NK-92 (cell line): ENCODE results near the gene JUND.

Experiments
- DNase-seq: peaks from one replicate; lab custom pipeline; 2025; ENCODE audit not compliant: unreplicated experiment; lab: John Stamatoyannopoulos, UW

JUND gene

GRCh38 chr19:18291019-18291524 is 9.7 kb upstream of the JUND start:
- no peak for DNase-seq

DNA sequence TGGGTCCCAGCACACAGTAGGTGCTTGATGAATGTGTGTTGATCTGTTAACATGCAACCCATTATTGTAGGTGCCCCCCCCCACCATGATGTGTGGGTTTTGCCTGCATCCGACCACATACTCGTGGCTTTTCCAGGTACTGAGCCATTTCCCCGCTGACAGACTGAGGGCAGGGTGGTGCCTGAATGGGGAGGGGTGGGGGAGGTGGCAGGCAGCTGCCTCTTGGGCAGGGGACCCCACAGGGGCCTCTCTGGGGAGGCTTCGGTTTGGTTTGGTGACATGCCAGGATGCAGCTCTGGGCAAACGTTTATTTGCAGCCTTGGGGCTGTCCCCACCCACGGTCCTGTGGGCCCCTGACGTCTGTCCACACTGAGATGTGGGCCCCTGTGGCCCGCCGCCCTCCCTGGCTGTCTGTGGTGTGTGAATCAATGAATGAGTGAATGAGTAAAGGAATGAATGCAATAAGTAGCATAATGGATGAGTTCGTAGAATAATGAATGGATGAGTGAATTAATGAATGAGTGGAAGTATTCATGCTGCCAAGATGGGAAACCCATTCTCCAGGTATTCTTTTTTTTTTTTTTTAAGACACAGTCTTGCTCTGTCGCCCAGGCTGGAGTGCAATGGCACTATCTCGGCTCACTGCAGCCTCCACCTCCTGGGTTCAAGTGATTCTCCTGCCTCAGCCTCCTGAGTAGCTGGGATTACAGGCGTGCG is 9.0 kb upstream of the JUND start:
- no peak for DNase-seq

DNA sequence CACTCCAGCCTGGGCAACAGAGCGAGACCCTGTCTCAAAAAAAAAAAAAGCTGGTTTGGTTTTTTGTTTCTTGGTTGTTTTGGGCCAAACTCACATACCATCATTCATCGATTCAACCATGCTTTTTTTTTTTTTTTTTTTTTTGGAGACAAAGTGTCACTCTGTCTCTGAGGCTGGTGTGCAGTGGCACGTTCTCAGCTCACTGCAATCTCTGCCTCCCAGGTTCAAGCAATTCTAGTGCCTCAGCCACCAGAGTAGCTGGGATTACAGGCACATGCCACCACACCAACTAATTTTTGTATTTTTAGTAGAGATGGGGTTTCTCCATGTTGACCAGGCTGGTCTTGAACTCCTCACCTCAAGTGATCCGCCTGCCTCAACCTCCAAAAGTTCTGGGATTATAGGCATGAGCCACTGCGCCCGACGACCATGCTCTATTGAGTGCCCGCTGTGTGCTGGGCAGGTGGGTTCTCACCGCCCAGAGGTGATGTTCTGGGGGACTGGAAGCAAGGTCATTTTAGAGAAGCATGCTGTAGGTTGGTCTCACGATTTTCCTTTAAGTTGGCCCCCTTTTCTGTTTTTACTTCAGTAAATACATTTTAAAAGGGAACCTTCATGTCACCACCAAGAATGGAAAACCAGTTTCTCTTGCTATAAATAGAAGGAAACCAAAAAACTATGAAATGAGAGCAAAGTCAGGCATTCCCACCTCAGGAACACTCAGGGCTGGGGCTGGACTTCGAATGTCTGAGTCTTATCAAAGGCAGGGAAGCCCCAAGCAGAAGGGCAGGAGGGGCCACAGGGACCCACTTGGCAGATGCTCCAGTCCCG is 8.3 kb upstream of the JUND start:
- DNase-seq = no peak

GRCh38 chr19:18287836-18288772 is 6.7 kb upstream of the JUND start:
- DNase-seq = no peak

- DNase-seq = no peak
Measured at GRCh38 chr19:18286973-18287635, 5.7 kb upstream of the JUND start.

- DNase-seq = no peak
Measured at GRCh38 chr19:18284712-18285360, 3.4 kb upstream of the JUND start.

- DNase-seq = no peak
Measured at GRCh38 chr19:18283338-18283737, 1.9 kb upstream of the JUND start.

- DNase-seq = no peak
Measured at GRCh38 chr19:18282788-18283141, 1.3 kb upstream of the JUND start.

DNA sequence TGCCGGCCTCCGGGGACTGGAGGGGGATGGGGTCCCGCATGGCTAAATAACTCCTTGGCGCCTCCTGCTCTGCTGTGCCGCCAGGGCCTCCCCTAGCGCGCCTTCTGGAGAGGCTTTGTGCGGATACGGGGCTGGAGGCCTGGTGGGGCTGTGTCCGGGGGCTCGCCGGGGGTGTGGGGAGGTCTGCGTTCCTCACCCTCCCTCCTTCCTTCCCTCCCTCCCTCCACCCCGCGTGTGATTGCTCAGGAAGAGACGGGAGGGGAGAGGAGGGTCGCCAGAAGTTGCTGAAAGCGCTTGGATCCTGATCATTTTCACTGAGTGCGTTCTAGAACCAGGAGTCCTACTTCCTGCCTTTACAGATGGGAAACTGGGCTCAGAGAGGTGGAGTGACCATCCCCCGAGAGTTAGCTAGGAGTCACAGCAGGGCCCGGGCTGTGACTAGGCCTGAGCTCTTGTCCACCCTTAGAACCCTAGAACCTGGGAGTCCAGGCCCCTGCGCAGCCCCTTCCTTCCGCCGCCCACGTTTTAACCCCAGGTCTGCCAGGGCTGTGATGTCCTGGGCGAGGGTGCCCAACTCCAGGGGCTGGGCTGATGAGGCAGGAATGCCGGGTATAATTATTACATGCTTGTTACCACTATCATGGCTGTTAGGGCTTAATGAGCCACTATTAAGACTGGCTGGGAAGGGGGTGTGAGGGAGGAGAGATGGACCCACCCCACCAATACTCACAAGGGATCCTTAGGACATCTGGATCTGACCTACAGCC is 782 bp upstream of the JUND start:
- no peak for DNase-seq

DNA sequence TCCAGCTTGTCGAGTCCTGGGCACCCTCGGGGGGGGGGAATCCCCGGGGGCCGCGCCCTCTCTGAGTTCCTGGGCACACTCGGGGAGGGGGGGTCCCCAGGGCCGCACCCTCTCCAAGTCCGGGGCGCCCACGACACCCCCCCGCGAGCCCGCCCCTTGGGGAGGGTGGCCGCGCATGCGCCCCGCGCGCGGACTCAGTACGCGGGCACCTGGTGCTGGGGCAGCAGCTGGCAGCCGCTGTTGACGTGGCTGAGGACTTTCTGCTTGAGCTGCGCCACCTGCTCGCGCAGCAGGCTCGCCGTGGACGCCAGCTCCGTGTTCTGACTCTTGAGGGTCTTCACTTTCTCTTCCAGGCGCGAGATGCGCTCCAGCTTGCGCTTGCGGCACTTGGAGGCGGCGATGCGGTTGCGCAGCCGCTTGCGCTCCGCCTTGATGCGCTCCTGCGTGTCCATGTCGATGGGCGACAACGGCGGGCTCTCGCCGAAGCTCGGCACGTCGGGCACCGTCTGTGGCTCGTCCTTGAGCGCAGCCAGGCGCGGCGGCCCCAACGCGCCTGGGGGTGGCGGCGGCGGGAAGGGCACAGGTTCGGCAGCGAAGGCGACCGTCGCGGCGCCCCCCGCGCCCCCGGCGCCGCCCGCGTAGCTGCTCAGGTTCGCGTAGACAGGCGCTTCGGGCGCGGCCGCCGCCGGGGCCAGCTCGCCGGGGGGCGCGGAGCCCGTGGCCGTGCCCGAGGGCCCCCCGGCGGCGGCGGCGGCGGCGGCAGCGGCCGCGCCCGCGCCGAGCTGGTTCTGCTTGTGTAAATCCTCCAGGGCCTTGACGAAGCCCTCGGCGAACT is 958 bp downstream of the JUND start:
- no peak for DNase-seq

DNA sequence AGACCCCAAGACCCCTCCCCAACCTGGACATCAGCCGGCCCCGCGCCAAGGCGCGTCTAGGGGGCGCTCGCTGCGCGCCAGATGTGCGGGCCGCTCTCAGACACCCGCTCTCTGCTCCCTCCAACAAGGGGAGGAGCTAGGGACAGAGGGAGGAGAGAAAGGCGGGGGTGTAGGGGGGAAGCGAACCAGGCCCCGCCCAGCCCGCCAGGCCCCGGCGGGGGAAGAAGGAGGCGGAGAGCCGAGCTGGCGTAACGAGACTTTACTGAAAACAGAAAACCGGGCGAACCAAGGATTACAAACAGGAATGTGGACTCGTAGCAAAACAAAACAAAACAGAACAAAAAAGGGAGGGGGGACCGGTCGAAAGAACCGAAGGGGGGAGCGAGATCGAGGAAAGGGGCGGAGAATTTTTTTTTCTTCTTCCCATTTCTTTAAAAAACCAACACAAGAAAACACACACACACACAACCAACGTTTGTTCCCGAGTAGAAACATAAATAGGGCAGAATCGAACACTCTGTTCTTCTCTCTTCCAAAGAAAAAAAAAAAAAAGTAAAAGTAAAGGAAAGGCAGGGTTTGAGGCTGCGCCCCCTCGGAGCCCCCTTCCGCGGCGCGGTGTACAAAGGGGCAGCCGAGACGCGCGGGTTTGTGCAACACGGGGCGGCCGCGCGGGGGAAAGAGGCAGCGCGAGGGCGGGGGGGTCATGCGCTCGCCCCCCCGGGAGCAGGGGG is 1.7 kb downstream of the JUND start:
- peak; percentile 56 for DNase-seq

GRCh38 chr19:18279266-18279515 is 2.2 kb downstream of the JUND start:
- DNase-seq = no peak

GRCh38 chr19:18278521-18279265 is 2.7 kb downstream of the JUND start:
- DNase-seq = no peak

DNA sequence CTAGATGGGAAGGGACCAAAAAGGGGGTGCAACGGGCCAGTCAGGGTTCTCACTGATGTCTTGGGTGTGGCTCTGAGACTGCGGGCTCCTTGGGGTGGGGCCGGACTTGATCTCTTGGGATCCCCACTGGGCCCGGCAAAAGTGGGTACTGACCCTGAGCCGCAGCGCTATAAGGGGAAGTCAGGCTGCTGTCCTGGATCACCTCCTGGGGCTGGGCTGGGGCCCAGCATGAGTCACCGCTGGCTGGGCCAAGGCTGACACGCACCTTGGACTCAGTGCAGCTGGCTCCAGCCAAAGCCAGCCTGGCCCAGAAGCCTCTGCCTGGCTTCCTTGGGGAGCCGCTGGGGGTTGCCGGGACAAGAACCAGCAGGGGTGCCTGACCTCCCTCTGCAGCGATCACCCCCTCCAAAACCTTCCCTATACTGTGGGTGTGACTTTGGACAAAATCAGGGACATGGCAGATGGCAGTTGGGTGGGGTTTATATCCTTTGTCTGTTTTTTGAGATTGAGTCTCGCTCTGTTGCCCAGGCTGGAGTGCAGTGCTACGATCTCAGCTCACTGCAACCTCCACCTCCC is 6.6 kb downstream of the JUND start:
- no peak for DNase-seq

- DNase-seq = no peak
Measured at GRCh38 chr19:18274219-18274780, 7.1 kb downstream of the JUND start, which contains the start of gene IQCN. Gene IQCN, minus strand, starts transcription at chr19:18274452. Its CDS starts 4,974 bp downstream, at chr19:18269478.

GRCh38 chr19:18273561-18274218 is 7.7 kb downstream of the JUND start:
- DNase-seq = no peak
